Esophagus muscularis mucosa (tissue), 3 donors: ENCODE results near the gene GJB3.

Experiments
- CTCF ChIP-seq, 3 experiments: fragments of 200-600 bp in 2 of 3; fragments of 450-650 bp in 1 of 3; sonication (generic) in 2 of 3; IDR thresholded peaks; one replicate each; pipeline ENCODE4 v1.5.1; 2017 to 2019; ENCODE audit warnings: antibody characterized with exemption in 3 of 3, mild to moderate bottlenecking in 2 of 3, moderate library complexity in 1 of 3
- POLR2A ChIP-seq: fragments of 450-650 bp; IDR thresholded peaks from one replicate; pipeline ENCODE4 v1.6.1; 2017; ENCODE audit warnings: antibody characterized with exemption, moderate library complexity, mild to moderate bottlenecking, low read depth
- POLR2AphosphoS5 ChIP-seq, 2 donors: sonication (generic); formaldehyde crosslinking; IDR thresholded peaks; one replicate each; pipeline ENCODE4 v1.6.1; 2017; ENCODE audit warnings: antibody characterized with exemption in 2 of 2

- TF ChIP-seq CTCF (IDR thresholded peaks at IDR 0.05) (no peak), POLR2AphosphoS5 (IDR thresholded peaks at IDR 0.05) (no peak), POLR2A (no peak)
These were observed 11.4 kb downstream of the GJB3 start for GRCh38 chr1:34792424-34792823.
